HG02623 (cell line): Measurements from ENCODE around the gene PPP3CA.
A peak's percentile ranks its signal among the peaks of the same experiment; 100 is the strongest.

Source experiments
- ATAC-seq: cut with Tn5 transposase; IDR thresholded peaks from one replicate; pipeline ENCODE4 v1.9.1; 2021; ENCODE audit warnings: moderate library complexity; ENCODE audit not compliant: unreplicated experiment

Gene PPP3CA

DNA sequence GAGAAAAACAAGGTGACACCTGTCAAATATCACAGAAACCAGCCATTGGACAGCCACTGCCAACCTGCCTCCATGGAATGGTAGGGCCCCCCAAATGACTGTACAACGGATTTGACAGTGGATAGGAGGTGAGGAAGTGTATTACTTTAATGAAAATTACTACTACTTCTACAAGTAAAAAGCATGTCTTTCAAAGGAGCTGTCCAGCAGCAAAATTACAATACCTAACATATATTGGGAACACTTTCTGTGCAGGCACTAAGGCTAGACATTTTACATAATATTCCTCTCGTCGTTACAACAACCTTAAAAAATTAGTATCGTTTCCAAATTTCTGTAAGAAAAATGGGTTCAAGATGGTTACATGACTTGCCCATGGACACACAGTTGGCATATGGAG, 14.9 kb downstream of the PPP3CA start:
- no peak for ATAC-seq

DNA sequence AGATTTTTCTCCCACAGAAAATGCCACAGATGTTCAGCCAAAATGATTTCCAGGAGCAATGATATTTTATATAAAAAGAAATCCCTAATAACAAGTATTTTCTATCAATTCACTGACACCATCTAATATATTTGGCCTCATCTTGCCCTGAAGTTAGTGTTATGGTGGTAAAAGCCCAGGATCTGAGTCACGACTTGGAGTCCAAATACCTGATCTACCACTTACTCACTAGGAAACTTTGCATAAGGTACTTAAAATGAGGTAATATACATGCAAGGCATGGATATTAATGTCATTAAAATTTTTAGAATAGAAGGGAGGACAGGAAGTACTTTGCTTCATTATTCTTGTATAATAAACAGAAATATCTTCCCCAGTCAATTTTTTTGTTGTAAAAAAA, 16.3 kb downstream of the PPP3CA start:
- no peak for ATAC-seq

GRCh38 chr4:101329592-101329991, 17.7 kb downstream of the PPP3CA start:
- no peak for ATAC-seq

- ATAC-seq = peak; percentile 84
Measured at GRCh38 chr4:101328063-101328602, 19.2 kb downstream of the PPP3CA start.

- ATAC-seq = no peak
Measured at GRCh38 chr4:101326576-101326975, 20.8 kb downstream of the PPP3CA start.

DNA sequence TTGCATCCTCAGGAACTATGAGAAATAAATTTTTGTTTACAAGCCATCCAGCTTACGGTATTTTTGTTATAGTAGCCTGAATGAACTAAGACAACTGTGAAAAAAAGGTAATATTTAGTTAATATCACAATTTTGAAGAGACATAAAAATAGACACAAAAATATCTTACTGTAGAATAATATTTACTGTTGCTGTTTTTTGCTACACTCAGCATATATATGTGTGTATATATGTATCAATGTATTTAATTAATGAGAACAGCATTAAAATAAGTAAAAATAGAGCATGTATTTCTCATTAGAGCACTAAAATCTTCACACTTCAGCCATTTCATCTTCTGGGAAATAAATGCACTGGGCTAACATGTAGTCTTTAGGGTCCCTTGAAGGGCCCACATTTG, 24.6 kb downstream of the PPP3CA start:
- ATAC-seq = no peak

DNA sequence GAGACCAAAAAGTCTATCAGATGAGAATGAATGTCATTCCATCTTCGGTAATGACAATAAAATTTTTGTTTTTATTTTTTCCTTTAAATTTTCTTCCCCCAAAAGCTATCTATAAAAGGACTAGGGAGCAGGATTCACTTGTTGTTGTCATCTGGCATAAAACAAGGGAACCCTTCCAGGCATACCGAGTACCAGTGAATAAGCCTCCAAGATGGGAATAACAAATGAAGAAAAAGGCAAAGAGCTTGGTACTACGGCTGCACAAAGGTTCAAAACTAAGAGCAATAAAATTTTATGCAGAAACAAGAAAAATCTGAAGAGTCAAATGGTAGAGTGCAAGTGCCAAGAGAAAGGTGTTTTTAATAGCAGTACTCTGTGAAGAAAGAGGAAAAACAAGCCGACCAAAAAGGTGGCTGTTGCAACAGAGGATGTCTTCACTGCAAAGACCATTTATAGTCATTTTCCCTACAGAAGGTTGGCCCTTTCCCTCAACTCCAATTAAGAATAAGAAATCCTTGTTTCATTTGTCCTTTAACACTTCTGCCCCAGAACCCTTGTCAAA, 25.8 kb downstream of the PPP3CA start:
- ATAC-seq = no peak

DNA sequence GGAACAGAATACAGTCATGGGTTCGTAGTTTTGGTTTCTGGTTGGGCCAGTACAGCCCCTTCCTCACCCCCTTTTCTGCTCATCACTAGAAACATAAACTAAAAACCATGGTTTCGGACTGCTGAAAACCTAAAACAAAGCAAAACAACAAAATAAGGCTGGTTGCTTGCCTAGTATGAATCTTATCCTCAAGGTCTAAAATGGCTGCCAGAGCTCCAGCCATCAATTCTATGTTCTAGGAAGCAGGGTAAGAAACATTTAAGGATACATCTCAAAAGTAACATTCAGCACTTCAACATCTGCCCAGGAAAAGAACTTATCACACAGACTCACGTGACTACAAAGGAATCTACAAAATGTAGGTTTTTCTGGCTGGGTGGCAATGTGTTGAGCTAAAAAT, 31.5 kb downstream of the PPP3CA start:
- no peak for ATAC-seq

GRCh38 chr4:101315041-101315440, 32.3 kb downstream of the PPP3CA start:
- no peak for ATAC-seq

DNA sequence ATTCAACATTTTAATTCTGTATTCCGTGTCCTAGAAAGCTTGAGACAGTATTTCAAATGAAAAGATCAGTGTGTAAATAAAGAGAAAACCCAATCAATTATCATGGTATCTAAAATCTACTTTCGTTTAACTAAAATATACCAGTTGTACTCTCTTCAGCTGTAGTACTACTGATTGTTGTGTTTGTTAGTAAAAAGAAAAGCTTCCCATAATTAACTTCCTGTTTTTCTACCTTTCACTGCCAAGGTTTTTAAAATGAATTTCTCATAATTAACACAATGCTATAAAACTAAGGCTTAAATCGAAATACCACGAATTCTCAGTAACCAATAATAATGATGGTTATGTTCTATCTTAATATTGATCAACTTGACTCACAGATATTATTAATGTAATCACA, 37.4 kb downstream of the PPP3CA start:
- ATAC-seq = no peak

GRCh38 chr4:101307899-101308298, 39.4 kb downstream of the PPP3CA start:
- ATAC-seq = no peak

- no peak for ATAC-seq
Measured at GRCh38 chr4:101306764-101307615, 40.3 kb downstream of the PPP3CA start.

DNA sequence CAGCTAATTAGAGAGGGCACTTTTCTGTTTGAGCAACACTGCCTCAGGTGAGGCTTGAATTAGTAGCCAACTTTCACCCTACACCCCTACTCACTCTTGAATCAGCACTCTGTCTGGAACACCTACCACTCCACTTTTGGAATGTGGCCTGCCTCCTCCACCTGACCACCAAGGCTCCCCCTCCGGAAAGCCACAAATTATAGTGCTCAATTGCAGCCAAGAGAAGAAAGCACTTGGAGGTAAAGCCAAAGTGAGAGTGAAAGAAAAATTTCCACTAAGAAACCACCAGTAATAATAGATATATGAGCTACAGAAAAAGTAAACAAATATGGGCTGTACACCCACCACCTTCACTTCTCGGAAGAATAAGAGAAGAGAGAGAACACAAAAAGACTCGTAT, 41.1 kb downstream of the PPP3CA start:
- ATAC-seq = peak; percentile 84

GRCh38 chr4:101304916-101305315, 42.4 kb downstream of the PPP3CA start:
- no peak for ATAC-seq

- no peak for ATAC-seq
Measured at GRCh38 chr4:101299899-101300540, 47.3 kb downstream of the PPP3CA start.

DNA sequence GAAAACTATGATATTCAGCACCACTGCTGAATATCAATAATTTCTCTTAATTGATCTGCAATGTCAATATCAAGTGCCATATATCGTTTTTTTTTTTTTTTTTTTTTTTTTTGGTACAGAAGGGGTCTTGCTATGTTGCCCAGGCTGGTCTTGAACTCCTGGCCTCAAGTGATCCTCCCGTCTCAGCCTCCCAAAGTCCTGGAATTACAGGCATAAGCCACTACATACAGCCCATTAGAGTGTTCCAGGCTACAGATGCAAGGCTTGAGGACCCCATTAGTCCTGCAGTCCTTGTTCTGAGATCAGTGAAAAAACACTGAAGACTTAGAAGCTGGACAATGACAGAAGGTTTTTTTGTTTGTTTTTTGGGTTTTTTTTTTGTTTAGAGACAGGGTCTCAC, 48.3 kb downstream of the PPP3CA start:
- no peak for ATAC-seq

DNA sequence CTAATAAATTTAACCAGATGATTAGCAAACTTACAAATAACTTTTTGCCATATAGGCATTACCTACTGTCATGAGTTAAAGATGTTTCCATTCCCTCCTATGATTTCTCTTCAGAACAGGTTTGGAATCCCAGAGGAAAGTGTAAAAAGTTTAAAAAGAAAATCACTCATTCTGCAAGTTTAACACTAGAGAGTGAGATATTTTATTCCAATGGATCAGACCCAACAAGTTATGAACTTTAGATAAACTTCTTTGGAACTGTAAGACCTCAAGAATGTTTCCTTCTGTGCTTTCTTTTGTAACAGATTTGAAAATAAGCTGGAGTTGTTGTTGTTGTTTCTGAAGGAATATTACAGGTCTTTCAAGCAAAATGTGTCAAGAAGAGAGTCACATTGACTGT, 51.6 kb downstream of the PPP3CA start:
- no peak for ATAC-seq

DNA sequence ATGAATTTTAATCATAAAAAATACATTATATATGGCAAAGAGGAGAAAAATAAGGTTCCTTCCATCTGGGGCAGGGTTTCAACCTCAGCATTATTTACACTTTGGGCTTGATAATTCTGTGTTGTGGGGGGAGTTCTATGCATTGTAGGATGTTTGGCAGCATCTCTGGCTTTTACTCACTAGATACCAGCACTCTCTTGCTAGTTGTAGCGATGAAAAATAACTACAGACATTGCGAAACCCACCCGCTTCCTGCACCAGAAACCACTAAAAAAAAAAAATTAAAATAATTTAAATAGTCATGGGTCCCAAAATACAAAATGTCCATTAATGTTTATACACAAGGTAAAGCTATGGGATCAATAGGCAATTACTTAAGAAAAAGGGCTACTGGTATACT, 52.7 kb downstream of the PPP3CA start:
- ATAC-seq = no peak

GRCh38 chr4:101292901-101293300, 54.4 kb downstream of the PPP3CA start:
- no peak for ATAC-seq

DNA sequence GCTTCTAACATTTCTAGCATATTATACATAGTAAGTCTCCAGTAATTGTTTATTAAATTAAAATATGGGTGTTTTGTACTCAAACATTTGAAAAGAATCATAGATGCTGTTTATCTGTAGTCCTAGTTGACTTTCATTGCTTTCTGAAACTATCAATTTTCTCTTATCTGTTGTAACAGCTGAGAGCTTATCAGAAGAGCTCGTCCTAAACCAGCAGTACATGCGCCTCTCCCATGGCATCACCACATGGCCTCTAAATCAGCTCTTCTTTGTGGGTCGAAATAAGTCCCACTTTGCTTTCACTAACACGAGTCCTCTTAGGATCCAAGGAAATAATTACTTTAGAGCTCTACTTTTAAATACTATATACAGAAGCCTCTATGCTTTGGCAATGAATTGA, 55.1 kb downstream of the PPP3CA start:
- no peak for ATAC-seq

- ATAC-seq = no peak
Measured at GRCh38 chr4:101291198-101291597, 56.1 kb downstream of the PPP3CA start.

DNA sequence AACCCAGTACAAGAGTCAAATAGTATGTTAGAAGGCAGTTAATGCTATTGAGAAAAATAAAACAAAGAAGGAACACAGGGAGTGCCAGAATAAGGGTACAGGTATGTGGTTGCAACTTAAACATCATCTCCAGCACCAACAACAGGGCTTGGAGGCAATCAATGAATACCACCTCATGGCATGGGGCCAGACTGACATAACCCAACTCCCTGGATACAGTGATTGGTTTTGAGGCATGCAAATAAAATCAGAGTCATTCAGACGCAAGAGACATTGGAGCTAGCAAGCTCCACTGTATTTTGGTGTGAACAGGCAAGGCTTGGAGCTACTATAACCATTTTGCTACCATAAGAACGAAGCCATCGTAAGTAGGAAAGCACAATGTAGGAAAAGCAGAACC, 56.7 kb downstream of the PPP3CA start:
- ATAC-seq = no peak
